Activated CD4-positive, alpha-beta T cell treated with anti-CD3 and anti-CD28 coated beads, Interleukin-2, amount 10 ng/mL, durations not matched to agents 7 days and 5 days (primary cell): ENCODE results near the gene P2RY8. TPM values are rescaled to one million over a fixed set of nuclear protein-coding genes. Genes with fewer than 3 reads are reported as not detected.
"Not testable (repeated sequence)": the region's sequence is repeated elsewhere in the genome, so short reads cannot be mapped to it uniquely, and the experiment has no call there.

Source experiments
- CTCF ChIA-PET: fragments of 350-600 bp; sonication (Branson Sonifier 250); formaldehyde crosslinking; loops from one replicate; lab custom pipeline; 2021; ENCODE audit warnings: antibody characterized with exemption; lab: Charles Lee
- POLR2A ChIA-PET: fragments of 350-600 bp; sonication (Branson Sonifier 250); formaldehyde crosslinking; loops from one replicate; lab custom pipeline; 2021; ENCODE audit warnings: antibody characterized with exemption; lab: Charles Lee
- DNase-seq: peaks from one replicate; pipeline ENCODE4 v3.0.0-alpha.2; 2020
- H3K27ac Mint-ChIP-seq: one replicate; pipeline ENCODE4 v1.8.0; 2021; ENCODE audit warnings: mild to moderate bottlenecking, moderate library complexity, mixed read lengths
- H3K27me3 Mint-ChIP-seq: one replicate; pipeline ENCODE4 v1.8.0; 2021; ENCODE audit warnings: mixed read lengths
- H3K36me3 Mint-ChIP-seq: one replicate; pipeline ENCODE4 v1.8.0; 2021; ENCODE audit warnings: low read depth, mixed read lengths
- H3K4me1 Mint-ChIP-seq: one replicate; pipeline ENCODE4 v1.8.0; 2021; ENCODE audit warnings: mixed read lengths
- H3K4me3 Mint-ChIP-seq: one replicate; pipeline ENCODE4 v1.8.0; 2021; ENCODE audit warnings: mild to moderate bottlenecking, moderate library complexity, mixed read lengths
- H3K9me3 Mint-ChIP-seq: one replicate; pipeline ENCODE4 v1.8.0; 2021; ENCODE audit warnings: mixed read lengths
- total RNA-seq, 2 experiments: library from RNA; stranded (reverse); gene quantifications; one replicate each; pipeline ENCODE4 v1.2.3, GENCODE V29; 2021

P2RY8 gene
- total RNA-seq, 2 experiments from 2014 or later, result 99.1 to 107 TPM

DNA sequence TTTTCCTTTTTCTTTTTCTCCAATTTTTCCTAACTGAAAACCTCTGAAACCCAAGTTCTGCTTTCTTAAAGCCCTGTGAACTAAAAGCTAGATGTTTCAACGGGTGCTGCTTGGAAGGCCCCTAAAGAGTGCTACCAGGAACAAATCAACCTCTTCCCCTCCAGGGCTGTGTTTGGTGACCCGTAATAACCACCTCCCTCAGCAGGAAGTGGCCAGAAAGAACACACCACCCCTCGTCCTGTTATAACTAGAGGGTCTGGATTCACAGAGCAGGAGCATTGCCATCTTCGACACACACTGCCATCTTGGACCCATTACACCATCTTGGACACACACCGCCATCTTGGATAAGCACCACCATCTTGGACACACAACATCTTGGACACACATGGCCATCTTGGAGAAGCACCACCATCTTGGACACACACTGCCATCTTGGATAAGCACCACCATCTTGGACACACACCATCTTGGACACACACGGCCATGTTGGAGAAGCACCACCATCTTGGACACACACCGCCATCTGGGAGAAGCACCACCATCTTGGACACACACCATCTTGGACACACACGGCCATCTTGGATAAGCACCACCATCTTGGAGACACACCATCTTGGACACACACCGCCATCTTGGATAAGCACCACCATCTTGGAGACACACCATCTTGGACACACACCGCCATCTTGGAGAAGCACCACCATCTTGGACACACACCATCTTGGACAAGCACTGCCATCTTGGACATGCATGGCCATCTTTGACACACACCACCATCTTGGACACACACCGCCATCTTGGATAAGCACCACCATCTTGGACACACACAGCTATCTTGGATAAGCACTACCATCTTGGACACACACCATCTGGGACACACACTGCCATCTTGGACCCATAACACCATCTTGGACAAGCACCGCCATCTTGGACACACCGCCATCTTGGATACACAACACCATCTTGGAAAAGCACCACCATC, 89.7 kb downstream of the P2RY8 start:
- POLR2A ChIA-PET, H3K4me3 Mint-ChIP-seq, H3K27me3 Mint-ChIP-seq, CTCF ChIA-PET, H3K27ac Mint-ChIP-seq: not testable (repeated sequence)
- Mint-ChIP-seq H3K4me1 (peaks cover 13% of the 10 kb centered on the region), H3K9me3 (peaks cover 59% of the 10 kb centered on the region), H3K36me3 (peaks cover 69% of the 10 kb centered on the region)
- DNase-seq, result peak; percentile 32

DNA sequence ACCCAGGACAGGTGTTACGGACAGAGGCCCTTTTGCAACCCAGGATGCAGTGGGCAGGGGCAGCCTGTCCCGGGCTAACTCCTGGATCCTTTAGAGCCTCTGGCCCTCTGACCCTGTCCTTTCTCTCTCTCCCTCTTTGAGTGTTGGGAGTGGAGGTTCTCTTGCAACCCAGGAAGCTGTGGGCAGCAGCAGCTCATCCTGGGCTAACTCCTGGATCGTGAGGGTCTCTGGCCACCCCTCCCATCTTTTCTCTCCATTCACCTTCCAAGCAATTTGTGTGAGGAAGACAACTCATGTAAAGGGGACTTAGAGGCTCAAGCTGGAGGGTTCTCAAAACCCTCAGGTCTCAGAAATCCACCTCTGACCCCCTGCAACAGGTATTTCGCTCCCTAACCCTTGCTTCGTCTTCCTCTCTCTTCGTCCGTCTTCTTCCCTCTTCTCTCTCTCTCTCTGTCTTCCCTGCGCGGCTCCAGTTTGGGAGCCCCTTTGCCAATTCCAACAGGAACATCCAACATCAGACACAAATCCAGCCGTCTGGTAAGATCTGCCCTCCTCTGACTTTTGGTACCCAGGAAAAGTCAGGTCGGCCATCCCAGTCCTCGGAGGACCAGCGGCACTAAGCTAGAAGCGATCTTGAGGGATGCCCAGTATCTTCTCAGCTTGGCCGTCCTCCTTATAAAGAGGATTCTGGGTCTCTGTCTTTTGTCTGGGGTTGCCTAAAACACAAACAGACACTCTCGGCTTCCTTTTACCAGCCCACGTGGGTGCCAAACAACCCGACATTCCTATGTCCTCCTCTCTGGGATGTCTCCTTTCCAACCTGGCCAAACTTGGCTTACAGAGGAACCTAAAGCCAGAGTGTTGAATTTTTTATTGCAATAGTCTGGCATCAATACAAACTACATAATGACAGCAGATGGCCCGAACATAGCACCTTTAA, 92.2 kb downstream of the P2RY8 start:
- ChIA-PET POLR2A (no interaction called here), CTCF (no interaction called here)
- Mint-ChIP-seq H3K4me1 (peaks cover 10% of the 10 kb centered on the region), H3K36me3 (peaks cover 68% of the 10 kb centered on the region), H3K4me3 (no peak overlapping the region), H3K27ac (no peak overlapping the region), H3K27me3 (no peaks in the 10 kb centered on the region), H3K9me3 (peaks cover 56% of the 10 kb centered on the region)
- peak; percentile 4 for DNase-seq

DNA sequence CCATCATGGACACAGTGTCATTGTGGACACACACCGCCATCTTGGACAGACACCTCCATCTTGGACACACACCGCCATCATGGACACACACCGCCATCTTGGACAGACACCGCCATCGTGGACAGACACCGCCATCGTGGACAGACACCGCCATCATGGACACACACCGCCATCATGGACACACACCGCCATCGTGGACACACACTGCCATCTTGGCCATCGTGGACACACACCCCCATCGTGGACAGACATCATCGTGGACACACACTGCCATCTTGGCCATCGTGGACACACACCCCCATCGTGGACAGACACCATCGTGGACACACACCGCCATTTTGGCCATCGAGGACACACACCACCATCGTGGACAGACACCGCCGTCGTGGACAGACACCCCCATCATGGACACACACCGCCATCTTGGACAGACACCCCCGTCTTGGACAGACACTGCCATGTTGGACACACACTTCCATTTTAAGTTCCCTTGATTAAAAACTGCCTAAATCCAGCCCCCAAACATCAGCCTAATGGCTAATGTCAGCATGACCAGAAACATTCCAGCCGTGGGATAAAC, 93.4 kb downstream of the P2RY8 start:
- ChIA-PET POLR2A (no interaction called here), CTCF (no interaction called here)
- Mint-ChIP-seq H3K27me3 (no peaks in the 10 kb centered on the region), H3K4me3 (no peak overlapping the region), H3K9me3 (peaks cover 43% of the 10 kb centered on the region), H3K27ac (no peak overlapping the region), H3K4me1 (peaks cover 9% of the 10 kb centered on the region), H3K36me3 (peaks cover 65% of the 10 kb centered on the region)
- DNase-seq, result no peak

DNA sequence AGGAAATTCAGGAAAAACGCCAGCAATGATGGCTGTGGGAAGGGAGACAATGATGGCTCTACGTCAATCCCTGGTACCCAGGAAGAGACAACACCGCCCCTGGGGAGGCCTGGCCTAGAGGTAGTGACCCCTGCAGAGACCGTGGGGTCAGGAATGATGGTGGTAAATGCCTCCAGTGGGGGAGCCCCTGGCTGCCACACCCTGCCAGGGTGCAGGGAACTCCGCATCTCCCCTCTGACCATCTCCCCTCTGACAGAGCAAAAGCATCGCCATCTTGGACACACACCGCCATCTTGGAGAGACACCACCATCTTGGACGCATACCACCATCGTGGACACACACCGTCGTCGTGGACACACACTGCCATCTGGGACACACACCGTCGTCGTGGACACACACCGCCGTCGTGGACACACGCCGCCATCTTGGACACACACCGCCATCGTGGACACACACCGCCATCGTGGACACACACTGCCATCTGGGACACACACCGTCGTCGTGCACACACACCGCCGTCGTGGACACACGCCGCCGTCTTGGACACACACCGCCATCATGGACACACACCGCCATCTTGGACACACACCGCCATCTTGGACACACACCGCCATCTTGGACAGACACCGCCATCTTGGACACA, 94.1 kb downstream of the P2RY8 start:
- peak; percentile 5 for DNase-seq
- Mint-ChIP-seq H3K4me3 (no peak overlapping the region), H3K36me3 (peaks cover 63% of the 10 kb centered on the region), H3K4me1 (peaks cover 4% of the 10 kb centered on the region), H3K27me3 (no peaks in the 10 kb centered on the region), H3K27ac (no peak overlapping the region), H3K9me3 (peaks cover 38% of the 10 kb centered on the region)
- ChIA-PET CTCF (no interaction called here), POLR2A (no interaction called here)

DNA sequence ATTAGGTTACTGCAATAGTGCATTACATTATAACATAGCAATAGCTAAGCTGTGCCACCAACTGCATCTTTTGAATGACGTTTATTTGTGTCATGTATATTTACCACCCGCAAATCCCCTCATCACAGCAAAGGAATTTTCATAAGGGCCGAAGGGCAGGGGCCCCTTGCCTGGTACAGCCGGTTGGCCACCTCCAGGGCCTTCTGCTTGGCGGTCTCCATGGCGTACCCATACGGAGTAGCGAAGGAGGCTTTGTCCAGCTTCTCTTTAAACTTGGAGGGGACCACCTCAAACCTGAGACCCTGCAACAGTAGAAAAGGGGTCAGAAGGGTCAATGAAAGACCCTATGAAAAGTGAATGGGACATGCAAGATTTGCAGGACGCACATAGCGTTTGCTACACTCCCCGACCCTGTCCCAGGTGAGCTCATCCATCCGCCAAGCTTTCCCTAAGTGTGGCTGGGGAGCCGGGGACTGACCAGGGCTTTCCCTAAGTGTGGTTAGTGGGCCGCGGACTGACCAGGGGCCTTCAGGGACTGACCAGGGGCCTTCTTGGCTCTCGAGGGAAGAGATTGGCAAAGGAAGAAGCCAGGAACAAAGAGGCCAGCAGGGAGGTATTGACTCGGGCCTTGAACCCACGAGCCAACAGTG, 94.8 kb downstream of the P2RY8 start:
- H3K9me3 Mint-ChIP-seq, result peaks cover 31% of the 10 kb centered on the region
- POLR2A ChIA-PET, result no interaction called here
- no peak overlapping the region for H3K4me3 Mint-ChIP-seq
- peaks cover 2% of the 10 kb centered on the region for H3K4me1 Mint-ChIP-seq
- H3K27me3 Mint-ChIP-seq, result no peaks in the 10 kb centered on the region
- H3K36me3 Mint-ChIP-seq, result peaks cover 63% of the 10 kb centered on the region
- CTCF ChIA-PET, result no interaction called here
- H3K27ac Mint-ChIP-seq, result no peak overlapping the region
- peak; percentile 5 for DNase-seq

DNA sequence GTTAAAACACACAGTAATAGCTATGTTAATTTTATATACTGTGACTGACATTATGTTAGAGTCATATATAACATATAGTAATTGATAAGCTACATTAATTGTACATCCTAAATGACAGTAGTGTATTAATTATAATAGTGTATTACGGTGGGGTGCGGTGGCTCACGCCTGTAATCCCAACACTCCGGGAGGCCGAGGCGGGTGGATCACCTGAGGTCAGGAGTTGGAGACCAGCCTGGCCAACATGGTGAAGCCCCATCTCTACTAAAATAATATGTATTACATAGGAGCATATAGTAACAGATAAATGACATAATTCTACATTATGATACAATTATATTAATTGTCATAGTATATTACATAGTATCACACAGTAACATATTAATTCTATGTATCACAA, 96.5 kb downstream of the P2RY8 start:
- H3K4me3 Mint-ChIP-seq, result no peak overlapping the region
- peaks cover 63% of the 10 kb centered on the region for H3K36me3 Mint-ChIP-seq
- no peaks in the 10 kb centered on the region for H3K27me3 Mint-ChIP-seq
- no peak for DNase-seq
- no peak overlapping the region for H3K27ac Mint-ChIP-seq
- CTCF ChIA-PET, result no interaction called here
- H3K9me3 Mint-ChIP-seq, result peaks cover 25% of the 10 kb centered on the region
- POLR2A ChIA-PET, result no interaction called here
- H3K4me1 Mint-ChIP-seq, result no peaks in the 10 kb centered on the region

DNA sequence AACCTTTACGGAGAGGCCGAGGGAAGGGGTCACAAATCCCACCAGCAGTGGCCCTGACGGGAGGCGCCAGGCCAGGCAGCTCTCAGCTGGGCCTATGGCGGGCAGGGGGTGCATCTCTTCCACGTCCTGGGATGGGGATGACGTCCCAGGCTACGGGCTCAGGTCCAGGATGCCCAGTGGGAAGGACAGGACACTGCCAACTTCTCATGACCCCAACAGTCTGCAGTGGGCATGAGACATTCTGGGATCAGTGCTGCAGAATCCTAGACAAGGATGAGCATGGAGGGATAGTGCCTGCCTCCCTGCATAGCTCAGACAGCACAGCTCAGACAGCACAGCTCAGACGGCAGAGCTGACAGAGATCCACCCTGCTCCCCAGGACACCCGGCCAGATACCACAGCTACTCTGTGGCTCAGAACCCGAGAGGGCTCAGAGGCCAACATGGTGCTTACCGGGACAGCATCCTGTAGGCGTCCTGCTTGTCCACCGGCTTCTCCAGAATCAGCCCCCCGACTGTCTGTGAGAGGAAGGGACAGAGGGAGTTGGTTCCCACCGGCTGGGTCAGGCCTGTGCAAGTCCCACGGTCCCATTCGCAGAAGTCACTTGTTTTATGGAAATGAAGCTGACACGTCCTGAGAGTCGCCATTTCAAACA, 101.6 kb downstream of the P2RY8 start:
- peak; percentile 4 for DNase-seq
- no peak overlapping the region for H3K27ac Mint-ChIP-seq
- CTCF ChIA-PET, result no interaction called here

DNA sequence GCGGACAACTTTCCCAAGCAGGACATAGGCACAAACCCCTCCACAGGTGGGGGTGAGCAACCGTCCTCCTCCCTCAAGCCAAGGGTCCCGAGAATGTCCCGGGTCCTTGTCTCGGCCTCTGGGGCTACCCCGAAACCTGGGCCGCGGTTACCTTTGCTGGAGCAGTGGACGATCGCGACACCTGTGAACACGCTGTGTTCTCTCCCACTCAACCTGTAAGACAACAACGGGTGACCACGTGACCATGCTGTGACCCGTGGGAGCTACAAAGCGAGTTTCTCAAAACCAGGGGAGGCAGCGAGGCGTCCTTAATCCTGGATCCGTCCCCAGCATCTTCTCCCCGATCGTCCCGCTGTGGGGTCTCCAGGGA, 102.1 kb downstream of the P2RY8 start:
- peaks cover 39% of the 10 kb centered on the region for H3K36me3 Mint-ChIP-seq
- ChIA-PET POLR2A (no interaction called here), CTCF (no interaction called here)
- H3K27me3 Mint-ChIP-seq, result no peaks in the 10 kb centered on the region
- H3K4me1 Mint-ChIP-seq, result no peaks in the 10 kb centered on the region
- no peak overlapping the region for H3K27ac Mint-ChIP-seq
- H3K9me3 Mint-ChIP-seq, result peaks cover 4% of the 10 kb centered on the region
- H3K4me3 Mint-ChIP-seq, result no peak overlapping the region
- DNase-seq, result no peak

More for the DNA sequence above, 101.6 kb downstream of the P2RY8 start:
- H3K27me3 Mint-ChIP-seq, result no peaks in the 10 kb centered on the region
- POLR2A ChIA-PET, result no interaction called here
- no peak overlapping the region for H3K4me3 Mint-ChIP-seq
- peaks cover 42% of the 10 kb centered on the region for H3K36me3 Mint-ChIP-seq
- H3K4me1 Mint-ChIP-seq, result no peaks in the 10 kb centered on the region
- peaks cover 4% of the 10 kb centered on the region for H3K9me3 Mint-ChIP-seq

DNA sequence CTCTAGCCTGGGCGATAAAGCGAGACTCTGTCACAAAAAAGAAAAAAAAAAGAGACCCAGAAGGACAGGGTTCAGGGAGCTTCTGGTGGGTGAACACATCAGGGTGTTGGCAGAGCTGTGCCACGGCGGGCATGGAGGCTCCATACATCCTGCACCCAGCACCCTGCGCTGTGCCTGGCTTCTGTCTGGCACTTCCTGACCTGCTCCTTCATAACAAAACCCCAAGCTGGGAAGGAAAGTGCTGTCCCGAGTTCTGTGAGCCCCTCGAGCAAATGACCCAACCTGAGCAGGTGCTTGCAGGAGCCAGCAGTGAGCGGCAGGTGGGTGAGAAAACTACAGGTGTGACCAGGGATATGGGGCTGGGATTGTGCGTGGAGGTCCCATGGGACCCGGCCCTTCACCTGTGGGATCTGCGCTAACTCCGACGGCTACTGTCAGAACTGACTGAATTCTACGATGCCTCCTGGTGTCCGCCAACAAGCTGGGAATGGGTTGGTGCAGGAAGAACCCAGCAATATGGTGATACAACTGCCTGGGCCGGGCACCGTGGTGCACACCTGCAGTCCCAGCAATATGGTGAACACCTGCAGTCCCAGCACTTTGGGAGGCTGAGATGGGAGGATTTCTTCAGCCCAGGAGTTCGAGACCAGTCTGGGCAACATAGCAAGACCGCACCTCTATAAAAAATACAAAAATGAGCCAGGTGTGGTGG, 103.2 kb downstream of the P2RY8 start:
- Mint-ChIP-seq H3K27ac (no peak overlapping the region), H3K36me3 (peaks cover 32% of the 10 kb centered on the region), H3K27me3 (no peaks in the 10 kb centered on the region), H3K4me1 (no peaks in the 10 kb centered on the region), H3K4me3 (no peak overlapping the region), H3K9me3 (peaks cover 4% of the 10 kb centered on the region)
- CTCF ChIA-PET, result no interaction called here
- POLR2A ChIA-PET, result no interaction called here
- DNase-seq, result no peak

DNA sequence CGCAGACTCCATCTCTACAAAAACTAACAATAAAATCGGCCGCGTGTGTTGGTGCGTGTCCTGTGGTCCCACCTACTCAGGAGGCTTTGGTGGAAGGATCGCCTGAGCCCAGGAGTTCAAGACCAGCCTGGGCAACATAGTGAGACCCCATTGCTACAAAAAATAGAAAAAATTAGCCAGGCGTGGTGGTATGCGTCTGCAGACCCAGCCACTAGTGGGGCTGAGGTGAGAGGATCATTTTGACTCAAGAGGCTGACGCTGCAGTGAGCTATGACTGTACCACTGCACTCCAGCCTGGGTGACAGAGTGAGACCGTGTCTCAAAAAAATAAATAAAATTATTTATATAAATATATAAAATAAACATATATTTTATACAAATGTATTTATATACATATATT, 106.5 kb downstream of the P2RY8 start:
- Mint-ChIP-seq H3K27me3 (no peaks in the 10 kb centered on the region), H3K36me3 (peaks cover 21% of the 10 kb centered on the region), H3K27ac (no peak overlapping the region), H3K9me3 (no peaks in the 10 kb centered on the region), H3K4me3 (no peak overlapping the region), H3K4me1 (no peaks in the 10 kb centered on the region)
- ChIA-PET CTCF (no interaction called here), POLR2A (no interaction called here)
- DNase-seq, result no peak

DNA sequence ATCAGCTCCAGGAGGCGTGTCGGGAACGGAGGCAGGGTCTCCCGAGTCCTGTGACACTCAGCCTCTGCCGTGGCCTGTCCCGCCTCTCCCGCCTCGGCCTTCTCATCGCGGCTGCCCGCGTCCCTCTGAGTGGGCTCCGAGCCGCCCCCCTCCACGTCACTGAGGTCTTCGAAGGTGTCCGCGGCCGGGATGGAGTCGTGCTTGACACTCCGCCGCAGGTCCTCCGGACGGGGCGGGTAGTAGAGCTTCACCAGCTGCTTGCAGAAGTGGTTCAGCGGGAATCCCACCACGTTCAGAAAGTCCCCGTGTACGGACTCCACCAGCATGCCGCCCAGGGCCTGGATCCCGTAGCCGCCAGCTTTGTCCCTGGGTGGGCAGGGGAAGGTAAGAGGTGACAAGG, 109.2 kb downstream of the P2RY8 start:
- Mint-ChIP-seq H3K36me3 (peaks cover 43% of the 10 kb centered on the region), H3K4me3 (no peak overlapping the region), H3K27me3 (no peaks in the 10 kb centered on the region), H3K9me3 (peaks cover 8% of the 10 kb centered on the region), H3K27ac (no peak overlapping the region), H3K4me1 (no peaks in the 10 kb centered on the region)
- ChIA-PET CTCF (no interaction called here), POLR2A (no interaction called here)
- DNase-seq, result no peak
